H9 (cell line): ENCODE data around the gene SWT1. TPM values are rescaled to one million over a fixed set of nuclear protein-coding genes. Genes with fewer than 3 reads are reported as not detected.

Experiments
- DNase-seq: peaks from one replicate; pipeline ENCODE4 v3.0.0-alpha.2; 2017
- H2AFZ ChIP-seq: one replicate; pipeline ENCODE4 v1.6.1; 2013; ENCODE audit warnings: mild to moderate bottlenecking, low read length, control low read depth, moderate library complexity
- H2AK5ac ChIP-seq: 2 replicates; pipeline ENCODE4 v1.6.1; 2013; ENCODE audit warnings: low read length, control low read depth, mixed read lengths; ENCODE audit not compliant: insufficient read length
- H2BK120ac ChIP-seq: one replicate; pipeline ENCODE4 v1.6.1; 2013; ENCODE audit warnings: low read depth, mild to moderate bottlenecking, low read length, control low read depth, inconsistent platforms; ENCODE audit not compliant: poor library complexity, severe bottlenecking
- H2BK12ac ChIP-seq: 2 replicates; pipeline ENCODE4 v1.6.1; 2013; ENCODE audit warnings: low read length, control low read depth, mixed read lengths, low read depth; ENCODE audit not compliant: insufficient read length
- H2BK15ac ChIP-seq: 2 replicates; pipeline ENCODE4 v1.6.1; 2013; ENCODE audit warnings: low read depth, low read length, control low read depth
- H2BK20ac ChIP-seq: one replicate; pipeline ENCODE4 v1.6.1; 2013; ENCODE audit warnings: low read depth, mild to moderate bottlenecking, low read length, control low read depth, inconsistent platforms; ENCODE audit not compliant: poor library complexity, severe bottlenecking
- H2BK5ac ChIP-seq: 2 replicates; pipeline ENCODE4 v1.6.1; 2013; ENCODE audit warnings: low read length, control low read depth, mixed read lengths; ENCODE audit not compliant: insufficient read length
- H3K14ac ChIP-seq: 2 replicates; pipeline ENCODE4 v1.6.1; 2013; ENCODE audit warnings: low read length, control low read depth; ENCODE audit not compliant: insufficient read depth
- H3K18ac ChIP-seq: 2 replicates; pipeline ENCODE4 v1.6.1; 2013; ENCODE audit warnings: low read depth, mild to moderate bottlenecking, mixed read lengths, low read length, control low read depth; ENCODE audit not compliant: insufficient read length
- H3K23ac ChIP-seq: 2 replicates; pipeline ENCODE4 v1.6.1; 2013; ENCODE audit warnings: low read length, control low read depth, mixed read lengths, low read depth; ENCODE audit not compliant: insufficient read length
- H3K23me2 ChIP-seq: 2 replicates; pipeline ENCODE4 v1.6.1; 2013; ENCODE audit warnings: low read depth, mild to moderate bottlenecking, mixed read lengths, low read length, control low read depth; ENCODE audit not compliant: insufficient read length, poor library complexity, severe bottlenecking
- H3K27ac ChIP-seq: 2 replicates; pipeline ENCODE4 v1.5.1; 2013; ENCODE audit warnings: low read length, control low read depth, mixed read lengths, low read depth; ENCODE audit not compliant: insufficient read length
- H3K27me3 ChIP-seq: 2 replicates; pipeline ENCODE4 v1.6.1; 2013; ENCODE audit warnings: low read length, control low read depth, inconsistent platforms; ENCODE audit not compliant: insufficient read depth
- H3K4ac ChIP-seq: 2 replicates; pipeline ENCODE4 v1.6.1; 2013; ENCODE audit warnings: low read depth, mild to moderate bottlenecking, control low read depth, inconsistent platforms, low read length, moderate library complexity
- H3K4me1 ChIP-seq: 2 replicates; pipeline ENCODE4 v1.6.1; 2013; ENCODE audit warnings: low read length, control low read depth, inconsistent platforms; ENCODE audit not compliant: insufficient read depth
- H3K4me2 ChIP-seq: 2 replicates; pipeline ENCODE4 v1.6.1; 2013; ENCODE audit warnings: low read length, control low read depth, mixed read lengths; ENCODE audit not compliant: insufficient read length, insufficient read depth
- H3K56ac ChIP-seq: 2 replicates; pipeline ENCODE4 v1.6.1; 2013; ENCODE audit warnings: low read depth, mild to moderate bottlenecking, mixed read lengths, low read length, control low read depth; ENCODE audit not compliant: insufficient read length
- H3K79me1 ChIP-seq: 2 replicates; pipeline ENCODE4 v1.6.1; 2013; ENCODE audit warnings: low read depth, mild to moderate bottlenecking, moderate library complexity, low read length, control low read depth, inconsistent platforms; ENCODE audit not compliant: insufficient read depth, poor library complexity, severe bottlenecking
- H3K79me2 ChIP-seq: 2 replicates; pipeline ENCODE4 v1.6.1; 2013; ENCODE audit warnings: low read length, control low read depth, inconsistent platforms; ENCODE audit not compliant: insufficient read depth
- H3K9ac ChIP-seq: 2 replicates; pipeline ENCODE4 v1.6.1; 2013; ENCODE audit warnings: low read length, control low read depth, mixed read lengths; ENCODE audit not compliant: insufficient read length; ENCODE audit errors: extremely low read depth
- H3K9me3 ChIP-seq: one replicate; pipeline ENCODE4 v1.6.1; 2013; ENCODE audit warnings: low read depth, low read length, inconsistent platforms; ENCODE audit not compliant: control insufficient read depth
- H3T11ph ChIP-seq: one replicate; pipeline ENCODE4 v1.6.1; 2013; ENCODE audit warnings: mild to moderate bottlenecking, low read length, control low read depth, inconsistent platforms
- H4K20me1 ChIP-seq: one replicate; pipeline ENCODE4 v1.6.1; 2013; ENCODE audit not compliant: control insufficient read depth, insufficient read length, insufficient read depth
- H4K5ac ChIP-seq: 2 replicates; pipeline ENCODE4 v1.6.1; 2013; ENCODE audit warnings: low read depth, mild to moderate bottlenecking, mixed read lengths, low read length, control low read depth; ENCODE audit not compliant: insufficient read length
- H4K8ac ChIP-seq: replicated peaks from 2 replicates; pipeline ENCODE4 v1.6.1; 2013; ENCODE audit warnings: low read length, control low read depth, mixed read lengths, low read depth; ENCODE audit not compliant: insufficient read length
- H4K91ac ChIP-seq: 2 replicates; pipeline ENCODE4 v1.6.1; 2013; ENCODE audit warnings: low read depth, mild to moderate bottlenecking, moderate library complexity, mixed read lengths, low read length, control low read depth; ENCODE audit not compliant: insufficient read length
- H3K27ac Mint-ChIP-seq, 3 experiments: 2 replicates in 2 of 3; 3 replicates in 1 of 3; pipeline ENCODE4 v1.8.0; 2020 to 2021; ENCODE audit warnings: mixed read lengths in 3 of 3, mild to moderate bottlenecking in 1 of 3, moderate library complexity in 1 of 3
- H3K27me3 Mint-ChIP-seq: 2 replicates; pipeline ENCODE4 v1.8.0; 2021; ENCODE audit warnings: low read depth, mild to moderate bottlenecking, moderate library complexity, mixed read lengths
- H3K36me3 Mint-ChIP-seq, 3 experiments: 2 replicates in 2 of 3; 3 replicates in 1 of 3; pipeline ENCODE4 v1.8.0; 2020 to 2021; ENCODE audit warnings: low read depth in 3 of 3, mixed read lengths in 3 of 3; ENCODE audit not compliant: insufficient read depth in 1 of 3
- H3K4me1 Mint-ChIP-seq, 2 experiments: 2 replicates each; pipeline ENCODE4 v1.8.0; 2020; ENCODE audit warnings: mixed read lengths in 2 of 2
- H3K4me3 Mint-ChIP-seq, 2 experiments: 2 replicates in 1 of 2; 3 replicates in 1 of 2; pipeline ENCODE4 v1.8.0; 2020 to 2021; ENCODE audit warnings: mild to moderate bottlenecking in 2 of 2, mixed read lengths in 2 of 2, moderate library complexity in 1 of 2
- H3K9me3 Mint-ChIP-seq, 2 experiments: 2 replicates in 1 of 2; 3 replicates in 1 of 2; pipeline ENCODE4 v1.8.0; 2020; ENCODE audit warnings: mild to moderate bottlenecking in 2 of 2, mixed read lengths in 2 of 2, moderate library complexity in 1 of 2
- WGBS: extraction: QIAGEN DNeasy Blood & Tissue Kit; methylation state at CpG from one replicate; pipeline ENCODE4 v1.1.7; 2013; ENCODE audit warnings: missing lambda C conversion rate, low lambda C conversion rate, mixed read lengths; ENCODE audit not compliant: insufficient read length; ENCODE audit errors: extremely low coverage; 5-methylcytosine and 5-hydroxymethylcytosine counted together
- total RNA-seq: library from RNA; stranded (reverse); gene quantifications from 2 replicates; pipeline ENCODE4 v1.2.1, GENCODE V29; 2021
- TF ChIP-seq, protein P1 (sequence below): fragments of 200-600 bp; sonication (generic); conservative IDR thresholded peaks from 3 replicates; pipeline ENCODE4 v1.8.0; 2021; ENCODE audit warnings: antibody characterized with exemption, mild to moderate bottlenecking

SWT1 gene
- total RNA-seq, 1 experiment from 2014 or later = 5.2 TPM

DNA sequence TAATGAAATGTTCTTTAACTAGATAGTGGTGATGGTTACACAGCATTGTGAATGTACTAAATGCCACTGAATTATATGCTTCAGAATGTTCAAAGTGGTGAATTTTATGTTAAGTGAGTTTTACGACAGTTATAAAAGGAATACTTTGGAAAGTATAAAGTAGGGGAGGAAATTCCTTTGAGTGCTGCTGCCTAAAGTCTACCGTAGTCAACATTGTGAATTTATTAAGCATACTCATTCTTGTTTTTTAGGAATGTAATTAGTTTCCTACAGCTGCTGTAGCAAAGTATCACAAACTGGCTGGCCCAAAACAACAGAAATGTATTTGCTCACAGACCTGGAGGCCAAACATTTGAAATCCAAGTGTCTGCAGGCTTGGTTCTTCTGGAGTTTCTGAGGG, 73.0 kb downstream of the SWT1 start:
- Histone ChIP-seq H3K23ac (no peak overlapping the region), H2BK120ac (no peak overlapping the region), H4K5ac (no peak overlapping the region), H3K9me3 (no peaks in the 10 kb centered on the region), H2BK12ac (no peak overlapping the region), H3K23me2 (no peaks in the 10 kb centered on the region), H2AK5ac (no peak overlapping the region), H3K79me2 (no peaks in the 10 kb centered on the region), H4K20me1 (no peaks in the 10 kb centered on the region), H2BK20ac (no peak overlapping the region), H2AFZ (no peak overlapping the region), H3K14ac (no peak overlapping the region), H2BK15ac (no peak overlapping the region), H2BK5ac (no peak overlapping the region), H3K27ac (no peak overlapping the region), H3K4ac (no peak overlapping the region), H3K9ac (no peak overlapping the region), H3K4me2 (no peak overlapping the region), H3K27me3 (no peaks in the 10 kb centered on the region), H3K79me1 (no peaks in the 10 kb centered on the region), H3K4me1 (no peaks in the 10 kb centered on the region), H3K56ac (no peak overlapping the region), H3K18ac (no peak overlapping the region), H4K8ac (no peak overlapping the region), H3T11ph (no peak overlapping the region), H4K91ac (no peak overlapping the region)
- WGBS = no CpG with 5 or more reads among the region's 2 CpGs
- Mint-ChIP-seq H3K27me3 (no peaks in the 10 kb centered on the region), H3K27ac (no peak overlapping the region), H3K4me3 (no peak overlapping the region), H3K9me3 (peaks cover 0 to 1% of the 10 kb centered on the region in 2 experiments; a peak in 2 of 5 replicates), H3K36me3 (peaks cover 0 to under 1% (median 0%) of the 10 kb centered on the region in 3 experiments; a peak in 1 of 7 replicates), H3K4me1 (no peaks in the 10 kb centered on the region; a peak in 1 of 4 replicates)
- no peak for DNase-seq
- TF ChIP-seq, protein P1, sequence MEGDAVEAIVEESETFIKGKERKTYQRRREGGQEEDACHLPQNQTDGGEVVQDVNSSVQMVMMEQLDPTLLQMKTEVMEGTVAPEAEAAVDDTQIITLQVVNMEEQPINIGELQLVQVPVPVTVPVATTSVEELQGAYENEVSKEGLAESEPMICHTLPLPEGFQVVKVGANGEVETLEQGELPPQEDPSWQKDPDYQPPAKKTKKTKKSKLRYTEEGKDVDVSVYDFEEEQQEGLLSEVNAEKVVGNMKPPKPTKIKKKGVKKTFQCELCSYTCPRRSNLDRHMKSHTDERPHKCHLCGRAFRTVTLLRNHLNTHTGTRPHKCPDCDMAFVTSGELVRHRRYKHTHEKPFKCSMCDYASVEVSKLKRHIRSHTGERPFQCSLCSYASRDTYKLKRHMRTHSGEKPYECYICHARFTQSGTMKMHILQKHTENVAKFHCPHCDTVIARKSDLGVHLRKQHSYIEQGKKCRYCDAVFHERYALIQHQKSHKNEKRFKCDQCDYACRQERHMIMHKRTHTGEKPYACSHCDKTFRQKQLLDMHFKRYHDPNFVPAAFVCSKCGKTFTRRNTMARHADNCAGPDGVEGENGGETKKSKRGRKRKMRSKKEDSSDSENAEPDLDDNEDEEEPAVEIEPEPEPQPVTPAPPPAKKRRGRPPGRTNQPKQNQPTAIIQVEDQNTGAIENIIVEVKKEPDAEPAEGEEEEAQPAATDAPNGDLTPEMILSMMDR = no peak
